Endothelial cell (in vitro differentiated cells): ENCODE measurements around the gene MUS81. TPM values are rescaled to one million over a fixed set of nuclear protein-coding genes. Genes with fewer than 3 reads are reported as not detected.

Experiments
- DNase-seq: peaks from one replicate; pipeline ENCODE4 v3.0.0; 2021; ENCODE audit warnings: low spot score
- H3K27ac Mint-ChIP-seq: one replicate; pipeline ENCODE4 v1.8.0; 2021; ENCODE audit warnings: mixed read lengths, inconsistent platforms; ENCODE audit not compliant: unreplicated experiment
- H3K27me3 Mint-ChIP-seq: one replicate; pipeline ENCODE4 v1.8.0; 2021; ENCODE audit warnings: mild to moderate bottlenecking, moderate library complexity, mixed read lengths, inconsistent platforms; ENCODE audit not compliant: unreplicated experiment
- H3K36me3 Mint-ChIP-seq: one replicate; pipeline ENCODE4 v1.8.0; 2021; ENCODE audit warnings: mild to moderate bottlenecking, low read depth, mixed read lengths, inconsistent platforms; ENCODE audit not compliant: unreplicated experiment
- H3K4me1 Mint-ChIP-seq: one replicate; pipeline ENCODE4 v1.8.0; 2021; ENCODE audit warnings: mild to moderate bottlenecking, mixed read lengths, inconsistent platforms; ENCODE audit not compliant: unreplicated experiment
- H3K4me3 Mint-ChIP-seq: one replicate; pipeline ENCODE4 v1.8.0; 2021; ENCODE audit warnings: mild to moderate bottlenecking, mixed read lengths, inconsistent platforms; ENCODE audit not compliant: unreplicated experiment
- H3K9me3 Mint-ChIP-seq: one replicate; pipeline ENCODE4 v1.8.0; 2021; ENCODE audit warnings: mixed read lengths, inconsistent platforms; ENCODE audit not compliant: unreplicated experiment
- CTCF ChIP-seq: fragments of 200-600 bp; sonication (generic); IDR thresholded peaks from one replicate; pipeline ENCODE4 v1.5.0; 2021; ENCODE audit warnings: antibody characterized with exemption; ENCODE audit not compliant: unreplicated experiment
- total RNA-seq: library from RNA; stranded (reverse); fragmentation: NEBNext Ultra II Directional; extraction: Animal tissue kit (Norgen Biotek cat#: 25700); gene quantifications from one replicate; pipeline ENCODE4 v1.2.1, GENCODE V29; 2021; ENCODE audit not compliant: unreplicated experiment

The MUS81 gene
- total RNA-seq, 1 donor from 2014 or later, result 73.8 TPM

- Mint-ChIP-seq H3K4me1 (peaks cover 52% of the 10 kb centered on the region), H3K9me3 (no peaks in the 10 kb centered on the region), H3K27ac (peak overlapping the region; percentile 97), H3K27me3 (peaks cover 38% of the 10 kb centered on the region), H3K4me3 (peak overlapping the region; percentile 92), H3K36me3 (peaks cover 44% of the 10 kb centered on the region)
- DNase-seq, result no peak
- no peak for TF ChIP-seq CTCF
These were observed 1.5 kb upstream of the MUS81 start for GRCh38 chr11:65858681-65859087.

GRCh38 chr11:65859095-65859811 is 980 bp upstream of the MUS81 start:
- Mint-ChIP-seq H3K4me3 (peak overlapping the region; percentile 96), H3K27ac (peak overlapping the region; percentile 99), H3K36me3 (peaks cover 42% of the 10 kb centered on the region), H3K9me3 (no peaks in the 10 kb centered on the region), H3K4me1 (peaks cover 47% of the 10 kb centered on the region), H3K27me3 (peaks cover 36% of the 10 kb centered on the region)
- DNase-seq, result peak; percentile 98
- TF ChIP-seq CTCF, result peak; percentile 32

- TF ChIP-seq CTCF, result no peak
- peak overlapping the region; percentile 99 for H3K27ac Mint-ChIP-seq
- peaks cover 34% of the 10 kb centered on the region for H3K27me3 Mint-ChIP-seq
- H3K4me1 Mint-ChIP-seq, result peaks cover 42% of the 10 kb centered on the region
- H3K4me3 Mint-ChIP-seq, result peak overlapping the region; percentile 96
- peaks cover 36% of the 10 kb centered on the region for H3K36me3 Mint-ChIP-seq
- peak; percentile 45 for DNase-seq
- no peaks in the 10 kb centered on the region for H3K9me3 Mint-ChIP-seq
These were observed 388 bp upstream of the MUS81 start for GRCh38 chr11:65859812-65860277.

- Mint-ChIP-seq H3K27ac (peak overlapping the region; percentile 94), H3K36me3 (peaks cover 30% of the 10 kb centered on the region), H3K9me3 (no peaks in the 10 kb centered on the region), H3K4me3 (peak overlapping the region; percentile 96), H3K4me1 (peaks cover 34% of the 10 kb centered on the region), H3K27me3 (peaks cover 28% of the 10 kb centered on the region)
- no peak for TF ChIP-seq CTCF
- no peak for DNase-seq
These were observed 902 bp downstream of the MUS81 start for GRCh38 chr11:65861165-65861505.

GRCh38 chr11:65861533-65862183 is 1.4 kb downstream of the MUS81 start:
- DNase-seq, result peak; percentile 3

More at GRCh38 chr11:65861533-65862183, 1.4 kb downstream of the MUS81 start:
- Mint-ChIP-seq H3K36me3 (peaks cover 25% of the 10 kb centered on the region), H3K27ac (peak overlapping the region; percentile 94), H3K27me3 (peaks cover 23% of the 10 kb centered on the region), H3K4me1 (peaks cover 29% of the 10 kb centered on the region), H3K4me3 (peak overlapping the region; percentile 96), H3K9me3 (no peaks in the 10 kb centered on the region)
- TF ChIP-seq CTCF, result no peak
